GM18520 (cell line): ENCODE measurements around the gene SPCS1.
"Not testable (repeated sequence)": the region's sequence is repeated elsewhere in the genome, so short reads cannot be mapped to it uniquely, and the experiment has no call there.

ENCODE experiments used
- ATAC-seq: cut with Tn5 transposase; IDR thresholded peaks from one replicate; pipeline ENCODE4 v1.9.1; 2021; ENCODE audit not compliant: unreplicated experiment

The SPCS1 gene

GRCh38 chr3:52705688-52706686 lies at the start of gene SPCS1, which contains the start of gene GLT8D1:
SPCS1 (plus strand) TSS chr3:52706106; CDS start chr3:52706247, 141 bp downstream.
GLT8D1 (minus strand) TSS chr3:52705791; CDS start chr3:52700460, 5,331 bp downstream.
- ATAC-seq = peak; percentile 71

DNA sequence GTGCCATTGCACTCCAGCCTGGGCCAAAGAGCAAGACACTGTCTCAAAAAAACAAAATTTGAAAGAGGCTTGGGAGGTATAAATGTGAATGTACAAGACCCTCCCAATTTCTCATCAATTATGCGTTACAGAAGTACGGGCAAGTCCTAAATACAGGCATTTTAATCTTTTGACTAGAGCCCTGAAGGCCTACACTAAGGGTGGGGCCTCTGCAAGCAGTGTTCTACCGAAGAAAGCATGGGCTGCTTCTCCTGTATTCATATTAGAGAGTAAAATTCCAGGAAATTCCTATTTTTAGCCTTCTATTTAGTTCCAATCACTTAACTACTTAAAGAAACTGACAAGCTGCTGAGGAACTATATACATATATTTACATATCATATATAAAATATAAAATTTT lies 45.9 kb upstream of the SPCS1 start:
- ATAC-seq = no peak

DNA sequence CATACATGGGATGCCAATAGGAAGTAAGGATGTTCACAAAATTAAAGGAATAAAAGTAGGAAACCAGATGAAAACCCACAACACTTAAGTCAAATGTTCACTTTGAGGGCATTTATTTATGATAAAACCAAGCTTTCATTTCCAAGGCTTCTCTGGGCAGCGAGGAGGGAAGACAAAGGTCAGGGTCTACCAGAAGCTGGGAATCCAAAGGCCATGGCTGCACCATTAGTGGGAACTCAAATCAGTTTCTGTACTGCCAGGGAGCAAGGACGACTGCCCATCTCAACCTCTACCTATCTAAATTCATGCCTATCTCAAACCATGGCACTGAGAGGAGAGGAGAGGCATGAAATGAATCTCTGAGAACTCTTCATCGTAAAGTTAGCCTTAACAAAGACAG lies 42.8 kb upstream of the SPCS1 start:
- no peak for ATAC-seq

- peak; percentile 74 for ATAC-seq
Measured at GRCh38 chr3:52670621-52671521, 35.0 kb upstream of the SPCS1 start.

DNA sequence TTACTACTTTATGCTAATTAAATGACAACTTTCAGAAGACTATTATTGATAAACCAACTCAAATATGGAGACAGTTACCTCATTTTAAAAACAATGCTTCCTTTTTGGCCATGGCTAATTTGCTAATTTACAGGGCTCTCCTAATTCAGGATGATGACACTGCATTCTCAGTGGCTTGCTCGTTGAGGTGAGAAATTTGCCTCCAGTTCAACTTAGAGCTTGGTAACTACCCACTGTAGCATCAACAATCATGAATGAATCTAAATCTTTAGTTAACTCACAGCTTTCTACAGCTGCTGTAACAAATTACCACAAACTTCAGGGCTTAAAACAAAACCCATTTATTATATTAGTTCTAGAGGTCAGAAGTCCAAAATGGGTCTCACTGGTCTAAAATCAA lies 34.2 kb upstream of the SPCS1 start:
- no peak for ATAC-seq

- not testable (repeated sequence) for ATAC-seq
Measured at GRCh38 chr3:52676201-52676600, 29.7 kb upstream of the SPCS1 start.

DNA sequence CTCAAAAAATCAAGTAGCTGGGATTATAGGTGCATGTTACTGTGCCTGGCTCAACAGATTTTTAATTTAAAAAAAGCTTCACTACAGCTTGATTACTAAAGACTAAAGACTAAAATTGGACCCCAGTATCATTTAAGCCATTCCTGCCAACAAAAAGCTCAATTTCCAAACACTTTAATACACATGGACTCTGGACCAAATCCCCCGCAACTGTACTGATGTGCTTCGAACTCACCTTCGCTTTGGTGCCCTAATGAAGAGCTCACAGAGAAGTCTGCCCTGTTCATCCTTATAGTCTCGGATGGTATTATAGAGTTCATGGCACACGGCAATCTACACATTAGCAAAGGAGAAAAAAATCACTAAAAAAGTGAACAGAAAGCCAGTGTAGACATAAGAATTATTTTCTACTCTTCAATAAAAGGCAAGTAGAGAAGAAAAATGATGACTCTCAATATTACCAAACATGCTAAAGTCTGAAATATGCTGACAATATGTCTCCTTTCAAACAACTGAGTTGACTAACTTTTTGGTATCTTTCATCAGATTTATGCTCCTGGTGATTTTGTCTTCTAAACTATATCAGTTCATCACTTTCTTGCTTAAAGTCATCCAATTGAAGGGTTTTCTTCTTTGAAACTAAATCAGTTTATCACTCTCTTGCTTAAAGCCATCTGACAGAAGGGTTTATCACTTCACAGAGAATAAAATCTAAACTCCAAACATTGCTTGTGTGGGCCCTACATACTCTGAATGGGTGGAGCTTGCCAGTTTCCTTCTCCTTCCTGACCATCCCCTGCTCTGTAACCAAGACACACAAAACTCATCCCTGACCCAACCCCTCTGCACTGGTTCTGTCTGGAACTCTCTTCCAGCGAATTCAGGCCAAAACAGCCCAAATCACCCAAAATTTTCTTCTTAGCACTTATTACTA lies 27.4 kb upstream of the SPCS1 start:
- ATAC-seq = no peak

GRCh38 chr3:52679199-52679538 lies 26.7 kb upstream of the SPCS1 start:
- ATAC-seq = no peak

GRCh38 chr3:52679811-52680210 lies 26.1 kb upstream of the SPCS1 start:
- ATAC-seq = no peak

DNA sequence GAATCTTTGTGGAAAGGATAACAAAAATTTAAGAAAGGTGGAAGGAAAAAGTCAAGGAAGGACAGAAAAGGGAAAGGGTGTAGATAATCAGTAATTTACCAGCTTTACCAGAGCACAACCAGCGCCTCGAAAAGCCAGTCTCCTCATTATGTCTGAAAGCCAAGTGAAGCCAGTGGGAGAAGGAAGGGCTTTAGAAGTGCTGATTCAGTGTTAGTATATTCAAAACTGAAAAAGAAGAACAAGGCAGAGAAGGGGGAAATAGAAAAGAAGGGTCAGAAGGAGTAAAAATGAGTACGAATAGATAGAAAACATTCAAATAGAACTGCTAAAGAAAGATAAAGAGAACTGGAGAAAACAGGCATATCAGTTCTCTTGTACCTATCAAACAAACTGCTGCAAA lies 24.3 kb upstream of the SPCS1 start:
- no peak for ATAC-seq

DNA sequence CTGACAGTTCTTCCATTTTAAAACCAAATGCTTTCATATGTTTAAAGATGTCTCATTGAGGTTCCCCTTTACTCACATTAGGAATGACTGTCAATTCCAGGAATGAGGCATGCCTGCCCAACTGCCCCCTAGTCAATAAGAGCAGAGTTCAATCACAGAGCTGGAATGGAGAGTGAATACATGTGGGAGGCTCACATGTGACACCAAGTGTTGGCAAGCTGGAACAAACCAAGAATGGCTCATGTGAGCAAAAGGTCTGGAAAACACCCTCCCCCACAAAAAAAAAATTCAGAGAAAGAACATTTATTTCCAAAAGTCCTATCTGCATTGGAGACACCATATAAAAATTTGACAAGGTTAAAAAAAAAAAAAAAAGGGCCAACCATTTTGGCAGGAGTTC lies 23.9 kb upstream of the SPCS1 start:
- no peak for ATAC-seq

DNA sequence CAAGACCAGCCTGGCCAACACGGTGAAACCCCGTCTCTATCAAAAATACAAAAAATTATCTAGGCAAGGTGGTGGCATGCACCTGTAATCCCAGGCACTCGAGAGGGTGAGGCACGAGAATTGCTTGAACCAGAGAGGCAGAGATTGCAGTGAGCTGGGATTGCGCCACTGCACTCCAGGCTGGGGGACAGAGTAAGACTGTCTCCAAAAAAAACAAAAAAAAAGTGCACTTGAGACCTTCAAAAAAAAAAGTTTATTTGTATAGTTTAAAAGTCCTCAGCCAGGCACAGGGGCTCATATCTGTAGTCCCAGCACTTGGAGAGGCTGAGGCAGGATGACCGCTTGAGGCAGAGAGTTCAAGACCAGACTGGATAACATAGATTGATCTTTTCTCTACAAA lies 22.3 kb upstream of the SPCS1 start:
- ATAC-seq = no peak

- no peak for ATAC-seq
Measured at GRCh38 chr3:52684184-52684583, 21.7 kb upstream of the SPCS1 start.

DNA sequence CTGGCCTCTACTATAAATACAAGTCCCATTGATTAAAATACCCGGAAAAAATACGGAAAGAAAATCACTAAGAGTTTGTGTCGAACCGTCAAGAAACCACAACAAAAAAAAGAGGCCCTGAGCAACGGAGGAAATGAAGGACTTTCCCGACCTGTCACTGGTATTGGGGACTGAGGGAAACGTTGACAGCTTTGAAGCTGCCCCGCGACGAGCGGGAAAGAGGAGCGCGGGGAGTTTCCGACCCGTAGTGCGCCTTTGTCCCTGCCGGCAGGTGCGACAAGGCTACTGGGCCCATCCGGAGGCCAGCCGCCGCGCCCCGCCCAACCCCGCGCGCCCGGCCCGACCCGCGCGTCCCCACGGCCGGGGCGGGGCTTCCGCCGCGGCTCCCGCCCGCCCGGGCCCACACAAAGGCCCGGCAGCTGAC lies 20.6 kb upstream of the SPCS1 start:
- ATAC-seq = peak; percentile 59

- peak; percentile 75 for ATAC-seq
Measured at GRCh38 chr3:52685709-52686691, 19.9 kb upstream of the SPCS1 start, which contains the start of the genes GNL3 and PBRM1. GNL3 (plus strand) TSS chr3:52686032; CDS start chr3:52686093, 61 bp downstream. PBRM1 (minus strand) TSS chr3:52685913.

DNA sequence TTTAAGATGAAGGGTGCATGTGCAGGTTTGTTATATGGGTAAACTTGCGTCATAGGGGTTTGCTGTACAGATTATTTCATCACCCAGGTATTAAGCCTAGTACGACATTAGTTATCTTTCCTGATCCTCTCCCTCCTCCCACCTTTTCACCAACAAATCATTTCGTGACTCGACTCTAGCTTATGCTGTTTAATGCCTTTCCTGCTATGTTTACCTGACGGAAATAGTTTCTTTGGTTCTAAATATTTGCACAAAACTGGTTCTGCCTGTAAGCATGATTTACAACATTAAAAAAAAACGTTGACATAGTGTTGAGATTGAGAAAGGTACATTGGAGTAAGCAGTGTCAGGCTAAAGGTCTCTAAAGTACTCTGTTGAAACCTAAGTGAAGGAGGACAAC lies 17.6 kb upstream of the SPCS1 start:
- no peak for ATAC-seq

DNA sequence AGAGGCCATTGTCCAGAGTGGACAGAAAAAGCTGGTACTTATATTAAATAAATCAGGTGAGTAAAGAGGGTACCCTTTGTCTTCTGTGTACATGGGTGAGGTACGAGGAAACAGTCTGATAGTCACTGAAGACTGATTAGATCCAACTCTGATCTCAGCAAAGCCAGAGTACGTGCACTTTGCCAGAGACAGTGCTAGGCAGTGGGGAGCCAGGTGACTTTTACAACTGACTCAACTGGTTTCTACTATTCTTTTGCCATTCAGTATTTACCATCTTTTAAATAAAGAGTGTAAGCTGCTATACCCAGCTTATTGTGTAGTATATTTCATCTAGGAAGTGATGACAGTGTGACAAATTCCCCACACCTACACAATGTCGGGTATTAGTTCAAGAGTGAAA lies 16.8 kb upstream of the SPCS1 start:
- no peak for ATAC-seq

- no peak for ATAC-seq
Measured at GRCh38 chr3:52690560-52690959, 15.3 kb upstream of the SPCS1 start.

- ATAC-seq = no peak
Measured at GRCh38 chr3:52693071-52693470, 12.8 kb upstream of the SPCS1 start.
